ENCODE data around the gene GASK1A.

GASK1A gene

GRCh38 chr3:42983927-42984326 is 4.8 kb downstream of the GASK1A start:
- no peak for DNase-seq

- no peak for DNase-seq
These were observed 5.6 kb downstream of the GASK1A start for GRCh38 chr3:42984701-42985100.

- DNase-seq, result no peak
These were observed 9.0 kb downstream of the GASK1A start for GRCh38 chr3:42988097-42988496.

GRCh38 chr3:42988566-42988965 is 9.5 kb downstream of the GASK1A start:
- no peak for DNase-seq

GRCh38 chr3:42991341-42992315 is 12.5 kb downstream of the GASK1A start:
- no peak for DNase-seq

GRCh38 chr3:42994595-42994994 is 15.5 kb downstream of the GASK1A start:
- no peak for DNase-seq

- DNase-seq, result no peak
These were observed 16.9 kb downstream of the GASK1A start for GRCh38 chr3:42996021-42996420.

- DNase-seq, result no peak
These were observed 17.5 kb downstream of the GASK1A start for GRCh38 chr3:42996633-42997075.

- DNase-seq, result no peak
These were observed 20.1 kb downstream of the GASK1A start for GRCh38 chr3:42999212-42999611.

GRCh38 chr3:42999632-43000031 is 20.5 kb downstream of the GASK1A start:
- DNase-seq, result no peak

GRCh38 chr3:43000387-43000786 is 21.3 kb downstream of the GASK1A start:
- DNase-seq, result no peak

- no peak for DNase-seq
These were observed 22.0 kb downstream of the GASK1A start for GRCh38 chr3:43001094-43001553.

GRCh38 chr3:43001556-43002121 is 22.5 kb downstream of the GASK1A start:
- DNase-seq, result no peak

- no peak for DNase-seq
These were observed 25.2 kb downstream of the GASK1A start for GRCh38 chr3:43004282-43004681.

GRCh38 chr3:43005253-43005652 is 26.1 kb downstream of the GASK1A start:
- no peak for DNase-seq

GRCh38 chr3:43005981-43006380 is 26.9 kb downstream of the GASK1A start:
- no peak for DNase-seq

GRCh38 chr3:43006825-43007224 is 27.7 kb downstream of the GASK1A start:
- no peak for DNase-seq

GRCh38 chr3:43009547-43009946 is 30.4 kb downstream of the GASK1A start:
- DNase-seq, result no peak

GRCh38 chr3:43010638-43011037 is 31.5 kb downstream of the GASK1A start:
- DNase-seq, result no peak

GRCh38 chr3:43011638-43012037 is 32.5 kb downstream of the GASK1A start:
- no peak for DNase-seq

- no peak for DNase-seq
These were observed 33.1 kb downstream of the GASK1A start for GRCh38 chr3:43012174-43012573.

- DNase-seq, result no peak
These were observed 34.1 kb downstream of the GASK1A start for GRCh38 chr3:43013256-43013655.

GRCh38 chr3:43013743-43014155 is 34.6 kb downstream of the GASK1A start:
- no peak for DNase-seq

GRCh38 chr3:43014241-43014640 is 35.1 kb downstream of the GASK1A start:
- DNase-seq, result no peak

Measured in activated T-cell treated with anti-CD3 and anti-CD28 coated beads, Interleukin-2, amount 50 U/mL, for 48 hours (primary cell).